Liver (tissue), 9 donors: ENCODE measurements around the gene WDR76. TPM values are rescaled to one million over a fixed set of nuclear protein-coding genes. Genes with fewer than 3 reads are reported as not detected.

ENCODE experiments used
- DNase-seq: peaks from one replicate; pipeline ENCODE4 v3.0.0-alpha.2; 2017; ENCODE audit warnings: low spot score
- H3K27ac ChIP-seq, 2 donors: one replicate each; pipeline ENCODE4 v1.7.0; 2013; ENCODE audit warnings: inconsistent platforms in 2 of 2, low read length in 2 of 2, control low read depth in 1 of 2, low read depth in 1 of 2, mild to moderate bottlenecking in 1 of 2
- H3K27me3 ChIP-seq, 4 donors: one replicate each; pipeline versions ENCODE4 v1.6.1 to v1.7.0; 2013; ENCODE audit warnings: low read length in 3 of 4, inconsistent platforms in 1 of 4, mild to moderate bottlenecking in 1 of 4, moderate library complexity in 1 of 4; ENCODE audit not compliant: control insufficient read depth in 4 of 4, insufficient read depth in 4 of 4
- H3K36me3 ChIP-seq, 4 donors: one replicate each; pipeline versions ENCODE4 v1.6.1 to v1.7.0; 2013; ENCODE audit warnings: low read length in 3 of 4, mild to moderate bottlenecking in 3 of 4, low read depth in 1 of 4, moderate library complexity in 1 of 4; ENCODE audit not compliant: control insufficient read depth in 4 of 4, insufficient read depth in 3 of 4
- H3K4me1 ChIP-seq, 4 donors: one replicate each; pipeline versions ENCODE4 v1.6.1 to v1.7.0; 2013; ENCODE audit warnings: low read length in 3 of 4, mild to moderate bottlenecking in 3 of 4, moderate library complexity in 1 of 4; ENCODE audit not compliant: control insufficient read depth in 4 of 4, insufficient read depth in 4 of 4
- H3K4me3 ChIP-seq, 3 donors: one replicate each; pipeline versions ENCODE4 v1.6.1 to v1.7.0; 2013; ENCODE audit warnings: low read length in 3 of 3, control low read depth in 1 of 3, low read depth in 1 of 3, mild to moderate bottlenecking in 1 of 3
- H3K9ac ChIP-seq, 2 donors: one replicate each; pipeline ENCODE4 v1.7.0; 2013; ENCODE audit warnings: low read length in 2 of 2, mild to moderate bottlenecking in 2 of 2, moderate library complexity in 2 of 2, control low read depth in 1 of 2, low read depth in 1 of 2
- H3K9me3 ChIP-seq, 4 donors: one replicate each; pipeline versions ENCODE4 v1.6.1 to v1.7.0; 2013; ENCODE audit warnings: low read length in 3 of 4; ENCODE audit not compliant: control insufficient read depth in 4 of 4
- EGR1 ChIP-seq, 2 donors: IDR thresholded peaks; 2 replicates each; pipeline ENCODE4 v1.6.1; 2016 to 2018; ENCODE audit warnings: antibody characterized with exemption in 2 of 2, low read depth in 2 of 2
- FOXA1 ChIP-seq: IDR thresholded peaks from 2 replicates; pipeline ENCODE4 v1.6.1; 2016; ENCODE audit warnings: antibody characterized with exemption
- FOXA2 ChIP-seq: IDR thresholded peaks from 2 replicates; pipeline ENCODE4 v1.6.1; 2016; ENCODE audit warnings: antibody characterized with exemption
- GABPA ChIP-seq, 2 donors: IDR thresholded peaks in 1 of 2; conservative IDR thresholded peaks in 1 of 2; 2 replicates each; pipeline ENCODE4 v1.6.1; 2016; ENCODE audit warnings: antibody characterized with exemption in 2 of 2, mild to moderate bottlenecking in 1 of 2, moderate library complexity in 1 of 2
- HNF4A ChIP-seq, 2 donors: conservative IDR thresholded peaks; 2 replicates each; pipeline ENCODE4 v1.6.1; 2016; ENCODE audit warnings: antibody characterized with exemption in 2 of 2, mild to moderate bottlenecking in 2 of 2
- HNF4G ChIP-seq: IDR thresholded peaks from 2 replicates; pipeline ENCODE4 v1.6.1; 2016; ENCODE audit warnings: antibody characterized with exemption
- JUND ChIP-seq, 2 donors: IDR thresholded peaks; 2 replicates each; pipeline ENCODE4 v1.6.1; 2016; ENCODE audit warnings: antibody characterized with exemption in 2 of 2
- NR2F2 ChIP-seq: IDR thresholded peaks from 2 replicates; pipeline ENCODE4 v1.6.1; 2016; ENCODE audit warnings: antibody characterized with exemption
- RAD21 ChIP-seq, 2 donors: IDR thresholded peaks; 2 replicates each; pipeline ENCODE4 v1.6.1; 2016; ENCODE audit warnings: antibody characterized with exemption in 2 of 2, mild to moderate bottlenecking in 2 of 2
- SP1 ChIP-seq: IDR thresholded peaks from 2 replicates; pipeline ENCODE4 v1.6.1; 2018; ENCODE audit warnings: antibody characterized with exemption, mild to moderate bottlenecking
- TAF1 ChIP-seq: conservative IDR thresholded peaks from 2 replicates; pipeline ENCODE4 v1.6.1; 2016; ENCODE audit warnings: antibody characterized with exemption, mild to moderate bottlenecking
- YY1 ChIP-seq: IDR thresholded peaks from 2 replicates; pipeline ENCODE4 v1.6.1; 2016; ENCODE audit warnings: antibody characterized with exemption, mild to moderate bottlenecking
- WGBS: extraction: QIAGEN DNeasy Blood & Tissue Kit; methylation state at CpG from one replicate; pipeline ENCODE4 v1.1.7; 2013; 5-methylcytosine and 5-hydroxymethylcytosine counted together
- polyA plus RNA-seq, 2 donors: library from polyadenylated mRNA; stranded (reverse) in 1 of 2; unstranded in 1 of 2; fragments of 200-250 nt in 1 of 2; fragments of >200 nt in 1 of 2; fragmentation: Nextera tagmentation in 1 of 2; extraction: Ambion mirVana in 1 of 2; gene quantifications; one replicate each; pipeline versions ENCODE4 v1.2.1 to v1.2.3, GENCODE V29; 2013 to 2015
- total RNA-seq, 2 donors: library from RNA; depleted of rRNA; stranded (reverse); fragments of >200 nt; gene quantifications; one replicate each; pipeline ENCODE4 v1.2.3, GENCODE V29; 2014
- TF ChIP-seq, protein P1 (sequence below): fragments of 150-350 bp; IDR thresholded peaks from 2 replicates; pipeline ENCODE4 v1.5.1; 2017; ENCODE audit warnings: improper control_type of control experiment, low read depth, low read length; ENCODE audit not compliant: missing input control
- TF ChIP-seq, protein P2 (sequence below): IDR thresholded peaks from 2 replicates; pipeline ENCODE4 v1.6.1; 2016; ENCODE audit warnings: antibody characterized with exemption
- TF ChIP-seq, protein P3 (sequence below): IDR thresholded peaks from 2 replicates; pipeline ENCODE4 v1.6.1; 2016; ENCODE audit warnings: antibody characterized with exemption, mild to moderate bottlenecking
- TF ChIP-seq, protein P4 (sequence below): IDR thresholded peaks from 2 replicates; pipeline ENCODE4 v1.6.1; 2016; ENCODE audit warnings: antibody characterized with exemption
- TF ChIP-seq, protein P5 (sequence below): IDR thresholded peaks from 2 replicates; pipeline ENCODE4 v1.6.1; 2016; ENCODE audit warnings: antibody characterized with exemption
- donor health status: healthy.
- donor health status: healthy.
- donor health status: healthy.
- donor health status: healthy.
- donor health status: healthy.

WDR76 gene
- total and polyA plus RNA-seq, 4 donors: 0.44 to 17.4 (median 0.81) TPM

DNA sequence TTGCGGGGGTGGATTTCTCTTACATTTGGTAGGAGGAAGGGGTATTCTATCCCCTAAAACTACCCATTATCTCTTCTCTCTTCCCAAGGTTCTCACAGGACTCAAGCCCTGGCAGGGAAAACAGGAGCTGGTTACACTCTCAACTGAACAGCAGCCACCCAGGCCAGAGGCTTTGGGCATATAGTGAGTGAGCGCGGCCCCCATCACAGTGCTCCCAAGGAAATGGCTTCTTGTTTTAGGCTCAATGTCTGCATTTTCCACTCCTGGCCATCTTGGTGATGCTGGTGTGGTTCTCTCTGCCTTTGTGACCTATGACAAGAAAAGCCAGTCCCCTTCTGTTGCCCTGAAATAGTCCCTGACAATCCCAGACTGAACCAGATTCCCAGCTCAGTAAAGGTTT is 50.1 kb downstream of the WDR76 start (continued):
- TF ChIP-seq JUND (IDR thresholded peaks at IDR 0.05) (no peak), TAF1 (no peak), HNF4G (no peak)
- TF ChIP-seq, protein P1, sequence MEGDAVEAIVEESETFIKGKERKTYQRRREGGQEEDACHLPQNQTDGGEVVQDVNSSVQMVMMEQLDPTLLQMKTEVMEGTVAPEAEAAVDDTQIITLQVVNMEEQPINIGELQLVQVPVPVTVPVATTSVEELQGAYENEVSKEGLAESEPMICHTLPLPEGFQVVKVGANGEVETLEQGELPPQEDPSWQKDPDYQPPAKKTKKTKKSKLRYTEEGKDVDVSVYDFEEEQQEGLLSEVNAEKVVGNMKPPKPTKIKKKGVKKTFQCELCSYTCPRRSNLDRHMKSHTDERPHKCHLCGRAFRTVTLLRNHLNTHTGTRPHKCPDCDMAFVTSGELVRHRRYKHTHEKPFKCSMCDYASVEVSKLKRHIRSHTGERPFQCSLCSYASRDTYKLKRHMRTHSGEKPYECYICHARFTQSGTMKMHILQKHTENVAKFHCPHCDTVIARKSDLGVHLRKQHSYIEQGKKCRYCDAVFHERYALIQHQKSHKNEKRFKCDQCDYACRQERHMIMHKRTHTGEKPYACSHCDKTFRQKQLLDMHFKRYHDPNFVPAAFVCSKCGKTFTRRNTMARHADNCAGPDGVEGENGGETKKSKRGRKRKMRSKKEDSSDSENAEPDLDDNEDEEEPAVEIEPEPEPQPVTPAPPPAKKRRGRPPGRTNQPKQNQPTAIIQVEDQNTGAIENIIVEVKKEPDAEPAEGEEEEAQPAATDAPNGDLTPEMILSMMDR: no peak

DNA sequence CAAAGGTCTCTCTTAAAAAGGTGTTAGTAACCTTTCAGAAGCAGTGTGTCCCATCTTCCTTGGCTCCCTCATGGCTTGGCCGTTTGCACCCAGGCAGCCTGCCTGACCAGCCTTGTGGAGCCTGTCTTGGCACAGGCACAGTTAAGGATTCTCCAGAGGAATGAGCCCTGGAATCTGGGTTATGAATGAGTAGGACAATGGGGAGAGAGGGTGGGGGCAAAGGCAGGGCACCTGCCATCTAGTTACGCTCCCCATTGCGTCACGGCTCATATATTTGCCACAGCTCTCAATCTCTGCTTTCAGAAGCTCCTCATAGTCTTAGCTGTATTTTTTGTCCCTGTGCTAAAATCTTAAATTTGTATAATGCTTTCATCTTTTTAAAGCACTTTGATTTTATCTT is 50.6 kb downstream of the WDR76 start:
- H3K9ac ChIP-seq: no peak overlapping the region
- H3K4me1 ChIP-seq: no peaks in the 10 kb centered on the region
- no peaks in the 10 kb centered on the region for H3K36me3 ChIP-seq
- H3K9me3 ChIP-seq: no peaks in the 10 kb centered on the region
- no peaks in the 10 kb centered on the region for H3K27me3 ChIP-seq
- no peak for TF ChIP-seq FOXA1
- no peak for TF ChIP-seq HNF4A (conservative IDR thresholded peaks at IDR 0.05)
- no peak for DNase-seq
- H3K4me3 ChIP-seq: no peak overlapping the region
- no peak overlapping the region for H3K27ac ChIP-seq
- 89% methylated on average over 4 of the region's 4 CpGs for WGBS

DNA sequence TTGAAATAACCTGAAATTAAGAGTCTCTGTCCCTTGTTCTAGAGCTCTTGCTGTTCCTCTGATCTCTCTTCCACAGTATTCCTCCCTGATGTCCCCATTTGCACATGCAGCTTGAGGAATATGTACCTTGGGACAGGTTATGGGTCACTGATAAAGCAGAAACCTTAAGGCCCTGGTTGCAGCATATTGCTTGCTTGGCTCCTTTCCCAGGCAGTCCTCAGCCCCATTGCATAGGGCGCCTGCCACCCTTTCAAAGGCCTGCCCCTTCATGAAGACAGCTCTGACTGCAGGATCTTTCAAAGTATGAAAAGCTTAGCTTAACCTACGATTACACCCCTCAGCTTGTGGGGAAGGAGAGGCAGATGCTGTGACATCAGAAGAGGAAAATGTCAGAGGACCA is 51.6 kb downstream of the WDR76 start:
- Histone ChIP-seq H3K36me3 (no peaks in the 10 kb centered on the region), H3K9ac (no peak overlapping the region), H3K27ac (no peak overlapping the region), H3K27me3 (no peaks in the 10 kb centered on the region), H3K4me1 (no peaks in the 10 kb centered on the region), H3K9me3 (no peaks in the 10 kb centered on the region), H3K4me3 (no peak overlapping the region)
- no peak for TF ChIP-seq YY1
- TF ChIP-seq, protein P2, sequence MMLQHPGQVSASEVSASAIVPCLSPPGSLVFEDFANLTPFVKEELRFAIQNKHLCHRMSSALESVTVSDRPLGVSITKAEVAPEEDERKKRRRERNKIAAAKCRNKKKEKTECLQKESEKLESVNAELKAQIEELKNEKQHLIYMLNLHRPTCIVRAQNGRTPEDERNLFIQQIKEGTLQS: no peak
- TF ChIP-seq, protein P3, sequence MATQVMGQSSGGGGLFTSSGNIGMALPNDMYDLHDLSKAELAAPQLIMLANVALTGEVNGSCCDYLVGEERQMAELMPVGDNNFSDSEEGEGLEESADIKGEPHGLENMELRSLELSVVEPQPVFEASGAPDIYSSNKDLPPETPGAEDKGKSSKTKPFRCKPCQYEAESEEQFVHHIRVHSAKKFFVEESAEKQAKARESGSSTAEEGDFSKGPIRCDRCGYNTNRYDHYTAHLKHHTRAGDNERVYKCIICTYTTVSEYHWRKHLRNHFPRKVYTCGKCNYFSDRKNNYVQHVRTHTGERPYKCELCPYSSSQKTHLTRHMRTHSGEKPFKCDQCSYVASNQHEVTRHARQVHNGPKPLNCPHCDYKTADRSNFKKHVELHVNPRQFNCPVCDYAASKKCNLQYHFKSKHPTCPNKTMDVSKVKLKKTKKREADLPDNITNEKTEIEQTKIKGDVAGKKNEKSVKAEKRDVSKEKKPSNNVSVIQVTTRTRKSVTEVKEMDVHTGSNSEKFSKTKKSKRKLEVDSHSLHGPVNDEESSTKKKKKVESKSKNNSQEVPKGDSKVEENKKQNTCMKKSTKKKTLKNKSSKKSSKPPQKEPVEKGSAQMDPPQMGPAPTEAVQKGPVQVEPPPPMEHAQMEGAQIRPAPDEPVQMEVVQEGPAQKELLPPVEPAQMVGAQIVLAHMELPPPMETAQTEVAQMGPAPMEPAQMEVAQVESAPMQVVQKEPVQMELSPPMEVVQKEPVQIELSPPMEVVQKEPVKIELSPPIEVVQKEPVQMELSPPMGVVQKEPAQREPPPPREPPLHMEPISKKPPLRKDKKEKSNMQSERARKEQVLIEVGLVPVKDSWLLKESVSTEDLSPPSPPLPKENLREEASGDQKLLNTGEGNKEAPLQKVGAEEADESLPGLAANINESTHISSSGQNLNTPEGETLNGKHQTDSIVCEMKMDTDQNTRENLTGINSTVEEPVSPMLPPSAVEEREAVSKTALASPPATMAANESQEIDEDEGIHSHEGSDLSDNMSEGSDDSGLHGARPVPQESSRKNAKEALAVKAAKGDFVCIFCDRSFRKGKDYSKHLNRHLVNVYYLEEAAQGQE: no peak
- no peak for TF ChIP-seq SP1
- no peak for TF ChIP-seq FOXA1
- no peak for TF ChIP-seq HNF4A (conservative IDR thresholded peaks at IDR 0.05)
- TF ChIP-seq EGR1 (IDR thresholded peaks at IDR 0.05; ENCODE audit: low read depth in 2 of 2): no peak
- no peak for TF ChIP-seq RAD21 (IDR thresholded peaks at IDR 0.05)
- TF ChIP-seq, protein P4, sequence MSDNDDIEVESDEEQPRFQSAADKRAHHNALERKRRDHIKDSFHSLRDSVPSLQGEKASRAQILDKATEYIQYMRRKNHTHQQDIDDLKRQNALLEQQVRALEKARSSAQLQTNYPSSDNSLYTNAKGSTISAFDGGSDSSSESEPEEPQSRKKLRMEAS: no peak
- no peak for TF ChIP-seq GABPA (IDR thresholded peaks at IDR 0.05 in 1 of 2, conservative IDR thresholded peaks at IDR 0.05 in 1 of 2)
- TF ChIP-seq NR2F2: no peak
- TF ChIP-seq, protein P1: no peak
- TF ChIP-seq, protein P5, sequence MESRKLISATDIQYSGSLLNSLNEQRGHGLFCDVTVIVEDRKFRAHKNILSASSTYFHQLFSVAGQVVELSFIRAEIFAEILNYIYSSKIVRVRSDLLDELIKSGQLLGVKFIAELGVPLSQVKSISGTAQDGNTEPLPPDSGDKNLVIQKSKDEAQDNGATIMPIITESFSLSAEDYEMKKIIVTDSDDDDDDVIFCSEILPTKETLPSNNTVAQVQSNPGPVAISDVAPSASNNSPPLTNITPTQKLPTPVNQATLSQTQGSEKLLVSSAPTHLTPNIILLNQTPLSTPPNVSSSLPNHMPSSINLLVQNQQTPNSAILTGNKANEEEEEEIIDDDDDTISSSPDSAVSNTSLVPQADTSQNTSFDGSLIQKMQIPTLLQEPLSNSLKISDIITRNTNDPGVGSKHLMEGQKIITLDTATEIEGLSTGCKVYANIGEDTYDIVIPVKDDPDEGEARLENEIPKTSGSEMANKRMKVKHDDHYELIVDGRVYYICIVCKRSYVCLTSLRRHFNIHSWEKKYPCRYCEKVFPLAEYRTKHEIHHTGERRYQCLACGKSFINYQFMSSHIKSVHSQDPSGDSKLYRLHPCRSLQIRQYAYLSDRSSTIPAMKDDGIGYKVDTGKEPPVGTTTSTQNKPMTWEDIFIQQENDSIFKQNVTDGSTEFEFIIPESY: no peak
- no peak for TF ChIP-seq JUND (IDR thresholded peaks at IDR 0.05)
- TF ChIP-seq FOXA2: no peak
- no peak for TF ChIP-seq TAF1
- no peak for TF ChIP-seq HNF4G
- WGBS: 90% methylated on average over 2 of the region's 2 CpGs
- no peak for DNase-seq
